Activated T-helper 1 cell treated with anti-CD3 and anti-CD28 coated beads, Interleukin-2, amount 50 U/mL, for 16 hours (primary cell): ENCODE measurements around the gene CYRIA.

ENCODE experiments used
- DNase-seq, 2 donors: peaks; one replicate each; pipeline ENCODE4 v3.0.0-alpha.2; 2020; ENCODE audit warnings: low read depth in 1 of 2, low spot score in 1 of 2

The CYRIA gene

GRCh38 chr2:16629770-16630169 lies 35.9 kb downstream of the CYRIA start:
- DNase-seq: no peak

GRCh38 chr2:16629044-16629443 lies 36.6 kb downstream of the CYRIA start:
- DNase-seq: no peak

- no peak for DNase-seq
Measured at GRCh38 chr2:16628314-16628713, 37.3 kb downstream of the CYRIA start.

GRCh38 chr2:16626997-16627605 lies 38.5 kb downstream of the CYRIA start:
- DNase-seq: no peak

GRCh38 chr2:16626497-16626896 lies 39.1 kb downstream of the CYRIA start:
- DNase-seq: no peak

- no peak for DNase-seq
Measured at GRCh38 chr2:16625759-16626158, 39.9 kb downstream of the CYRIA start.

- DNase-seq: no peak
Measured at GRCh38 chr2:16625201-16625729, 40.4 kb downstream of the CYRIA start.

GRCh38 chr2:16624436-16624780 lies 41.2 kb downstream of the CYRIA start:
- DNase-seq: no peak

- no peak for DNase-seq
Measured at GRCh38 chr2:16623564-16624435, 41.8 kb downstream of the CYRIA start.

- no peak for DNase-seq
Measured at GRCh38 chr2:16623031-16623430, 42.6 kb downstream of the CYRIA start.

- no peak for DNase-seq
Measured at GRCh38 chr2:16622399-16622968, 43.1 kb downstream of the CYRIA start.

- DNase-seq: no peak
Measured at GRCh38 chr2:16621316-16621715, 44.3 kb downstream of the CYRIA start.

GRCh38 chr2:16620590-16620989 lies 45.0 kb downstream of the CYRIA start:
- no peak for DNase-seq

GRCh38 chr2:16619576-16620245 lies 45.9 kb downstream of the CYRIA start:
- no peak for DNase-seq

GRCh38 chr2:16617282-16618266 lies 48.1 kb downstream of the CYRIA start:
- DNase-seq: no peak
